Urothelium cell line (cell line): ENCODE results near the gene SAMD5.

Experiments used
- DNase-seq: peaks from one replicate; pipeline ENCODE4 v3.0.0; 2011; ENCODE audit warnings: low spot score, mixed read lengths
- FAIRE-seq: peaks from 2 replicates; lab custom pipeline; 2011; peaks lifted over from hg19 to GRCh38; lab: Jason Lieb, UNC

The SAMD5 gene

GRCh38 chr6:147564556-147564955 is 56.1 kb downstream of the SAMD5 start:
- no peak for DNase-seq
- no peak for FAIRE-seq

- DNase-seq = no peak
- FAIRE-seq = no peak
Measured at GRCh38 chr6:147566244-147566898, 57.9 kb downstream of the SAMD5 start.

- no peak for FAIRE-seq
- DNase-seq = no peak
Measured at GRCh38 chr6:147567141-147567805, 58.8 kb downstream of the SAMD5 start.

GRCh38 chr6:147569788-147570187 is 61.3 kb downstream of the SAMD5 start:
- FAIRE-seq (no peak), DNase-seq (no peak)

- no peak for FAIRE-seq
- DNase-seq = no peak
Measured at GRCh38 chr6:147570681-147571080, 62.2 kb downstream of the SAMD5 start.

GRCh38 chr6:147577488-147577887 is 69.0 kb downstream of the SAMD5 start:
- no peak for DNase-seq

GRCh38 chr6:147578159-147578558 is 69.7 kb downstream of the SAMD5 start:
- FAIRE-seq (no peak), DNase-seq (no peak)

More at GRCh38 chr6:147577488-147577887, 69.0 kb downstream of the SAMD5 start:
- no peak for FAIRE-seq

- DNase-seq (no peak), FAIRE-seq (no peak)
Measured at GRCh38 chr6:147578883-147579282, 70.4 kb downstream of the SAMD5 start.

- FAIRE-seq (no peak), DNase-seq (no peak)
Measured at GRCh38 chr6:147579667-147580066, 71.2 kb downstream of the SAMD5 start.

- no peak for FAIRE-seq
- DNase-seq = no peak
Measured at GRCh38 chr6:147582991-147583390, 74.5 kb downstream of the SAMD5 start.

GRCh38 chr6:147585256-147585655 is 76.8 kb downstream of the SAMD5 start:
- no peak for FAIRE-seq

GRCh38 chr6:147586044-147586443 is 77.6 kb downstream of the SAMD5 start:
- FAIRE-seq (no peak), DNase-seq (no peak)

More at GRCh38 chr6:147585256-147585655, 76.8 kb downstream of the SAMD5 start:
- DNase-seq = no peak

- DNase-seq (no peak), FAIRE-seq (no peak)
Measured at GRCh38 chr6:147587907-147588306, 79.4 kb downstream of the SAMD5 start.

GRCh38 chr6:147588469-147588868 is 80.0 kb downstream of the SAMD5 start:
- DNase-seq = no peak
- no peak for FAIRE-seq

GRCh38 chr6:147589739-147590250 is 81.3 kb downstream of the SAMD5 start:
- FAIRE-seq (no peak), DNase-seq (no peak)

GRCh38 chr6:147595961-147596360 is 87.5 kb downstream of the SAMD5 start:
- DNase-seq = no peak
- FAIRE-seq = no peak

- no peak for FAIRE-seq
- no peak for DNase-seq
Measured at GRCh38 chr6:147603392-147604081, 95.0 kb downstream of the SAMD5 start.

- DNase-seq (no peak), FAIRE-seq (no peak)
Measured at GRCh38 chr6:147604373-147604772, 95.9 kb downstream of the SAMD5 start.

- no peak for FAIRE-seq
- DNase-seq = no peak
Measured at GRCh38 chr6:147611992-147612391, 103.5 kb downstream of the SAMD5 start.

- DNase-seq (no peak), FAIRE-seq (no peak)
Measured at GRCh38 chr6:147614501-147614900, 106.0 kb downstream of the SAMD5 start.

GRCh38 chr6:147615659-147616456 is 107.4 kb downstream of the SAMD5 start:
- DNase-seq (no peak), FAIRE-seq (no peak)
